Fibroblast of skin of left quadriceps (primary cell): ENCODE measurements around the gene GJB2.

Experiments
- DNase-seq, 2 experiments: peaks; one replicate each; pipeline ENCODE4 v3.0.0-alpha.2; 2013; ENCODE audit warnings: low read depth in 2 of 2

The GJB2 gene

DNA sequence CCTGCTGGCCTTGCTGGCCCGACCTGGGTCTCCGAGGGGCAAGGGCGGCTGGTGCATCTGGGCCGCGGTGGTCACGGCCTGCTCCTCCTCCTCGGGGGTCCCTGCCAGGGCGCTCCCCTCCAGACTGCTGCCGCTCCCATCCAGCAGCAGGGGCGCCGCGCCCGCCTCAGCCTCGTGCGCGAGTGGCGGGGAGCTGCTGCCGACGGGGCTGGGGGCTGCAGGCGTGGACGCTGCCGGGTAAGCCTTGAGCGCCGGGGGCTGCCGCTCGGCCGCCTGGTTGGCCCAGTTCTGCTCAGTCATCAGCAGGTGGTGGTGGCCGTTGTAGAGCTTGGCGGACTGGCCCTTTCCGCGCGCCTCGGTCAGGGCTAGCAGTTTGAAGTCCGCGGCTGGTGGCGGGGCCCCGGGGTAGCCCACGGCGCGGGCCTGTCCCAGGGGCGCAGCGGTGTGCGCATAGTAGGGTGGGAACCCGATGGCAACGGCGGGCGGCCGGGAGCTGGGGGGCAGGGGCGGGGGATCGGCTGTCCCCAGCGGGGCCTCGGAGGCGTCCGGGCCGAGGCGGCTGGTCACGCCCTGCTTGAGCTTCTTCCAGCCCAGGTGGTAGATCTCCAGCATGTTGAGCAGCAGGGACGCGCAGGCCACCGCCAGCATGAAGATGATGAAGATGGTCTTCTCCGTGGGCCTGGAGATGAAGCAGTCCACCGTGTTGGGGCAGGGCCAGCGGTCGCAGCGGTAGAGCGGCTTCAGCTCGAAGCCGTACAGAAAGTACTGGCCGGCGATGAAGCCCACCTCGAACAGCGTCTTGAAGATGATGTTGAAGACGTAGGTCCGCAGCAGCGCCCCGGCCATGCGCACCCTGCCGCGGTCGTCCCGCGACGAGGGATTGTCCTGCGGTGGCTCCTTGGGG lies 50.5 kb downstream of the GJB2 start:
- no peak for DNase-seq

DNA sequence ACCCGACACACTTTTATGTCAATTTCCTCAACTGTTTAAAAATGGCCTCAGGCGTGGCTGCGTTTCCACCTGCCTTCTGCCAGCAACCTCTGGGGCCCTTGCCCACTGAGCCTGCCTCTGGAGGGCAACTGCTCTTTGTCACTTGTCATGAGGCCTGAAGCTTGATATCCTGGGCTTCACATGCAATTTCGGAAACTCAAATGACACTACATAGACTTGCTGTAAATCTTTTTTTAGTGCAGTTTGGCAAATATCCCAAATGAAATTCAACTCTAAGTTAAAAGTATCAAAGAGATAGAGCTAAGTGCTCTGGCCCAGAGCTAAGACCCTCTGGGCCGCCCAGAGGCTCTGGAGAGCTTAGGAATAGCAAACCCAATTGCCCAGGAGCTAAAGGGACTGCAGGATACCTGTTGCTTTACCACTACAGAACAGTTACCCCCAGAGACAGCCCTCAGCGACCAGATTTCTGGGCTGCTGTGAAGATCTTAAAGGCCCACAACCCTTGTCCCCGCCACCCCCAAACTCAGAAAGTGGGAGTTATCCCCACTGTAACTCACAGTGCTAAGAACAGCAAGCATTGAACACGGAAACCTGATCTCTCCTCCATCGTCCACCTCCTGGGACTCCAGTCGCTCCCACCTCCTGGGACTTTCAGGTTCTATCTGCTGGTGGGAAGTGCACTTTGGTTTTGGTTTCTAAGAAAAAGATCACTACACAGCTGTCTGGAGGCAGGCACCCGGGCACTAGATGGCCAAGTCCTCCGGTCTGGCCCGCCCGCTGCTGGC lies 51.3 kb downstream of the GJB2 start:
- no peak for DNase-seq

GRCh38 chr13:20140487-20140886 lies 52.3 kb downstream of the GJB2 start:
- DNase-seq, result no peak

- DNase-seq, result no peak
Observed at GRCh38 chr13:20137875-20138274, 54.9 kb downstream of the GJB2 start.
